ENCODE data around the gene ZFTA. TPM values are rescaled to one million over a fixed set of nuclear protein-coding genes. Genes with fewer than 3 reads are reported as not detected.
A peak's percentile ranks its signal among the peaks of the same experiment; 100 is the strongest.

Gene ZFTA
- total and polyA plus RNA-seq, 9 donors = 20.2 to 64.4 (median 48.3) TPM

DNA sequence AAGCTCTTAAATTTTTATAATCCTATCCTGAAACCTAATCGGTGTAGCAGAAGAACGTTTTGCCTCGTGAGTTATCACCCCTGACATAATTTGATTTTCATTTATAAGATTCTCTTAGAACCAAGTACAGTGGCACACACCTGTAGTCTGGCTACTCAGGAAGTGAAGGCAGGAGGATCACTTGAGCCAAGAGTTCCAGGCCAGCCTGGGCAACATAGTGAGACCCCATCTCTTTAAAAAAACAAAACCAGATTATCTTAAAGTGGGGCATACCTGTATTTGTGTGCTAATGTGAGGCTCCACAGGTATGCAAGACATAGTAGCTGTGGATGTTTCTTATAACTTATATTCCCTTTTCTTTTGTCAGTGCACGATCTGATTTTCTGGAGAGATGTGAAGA lies 19.0 kb downstream of the ZFTA start:
- intact Hi-C loops (cut with DNase I) = loop anchor here in 1 of 4 donors (10.0 kb wide), 1 partner anchor 275 kb away; no protein-coding TSS in a partner anchor
- H3K4me3 ChIP-seq = no peak overlapping the region
- DNase-seq = no peak
- TF ChIP-seq, protein P1, sequence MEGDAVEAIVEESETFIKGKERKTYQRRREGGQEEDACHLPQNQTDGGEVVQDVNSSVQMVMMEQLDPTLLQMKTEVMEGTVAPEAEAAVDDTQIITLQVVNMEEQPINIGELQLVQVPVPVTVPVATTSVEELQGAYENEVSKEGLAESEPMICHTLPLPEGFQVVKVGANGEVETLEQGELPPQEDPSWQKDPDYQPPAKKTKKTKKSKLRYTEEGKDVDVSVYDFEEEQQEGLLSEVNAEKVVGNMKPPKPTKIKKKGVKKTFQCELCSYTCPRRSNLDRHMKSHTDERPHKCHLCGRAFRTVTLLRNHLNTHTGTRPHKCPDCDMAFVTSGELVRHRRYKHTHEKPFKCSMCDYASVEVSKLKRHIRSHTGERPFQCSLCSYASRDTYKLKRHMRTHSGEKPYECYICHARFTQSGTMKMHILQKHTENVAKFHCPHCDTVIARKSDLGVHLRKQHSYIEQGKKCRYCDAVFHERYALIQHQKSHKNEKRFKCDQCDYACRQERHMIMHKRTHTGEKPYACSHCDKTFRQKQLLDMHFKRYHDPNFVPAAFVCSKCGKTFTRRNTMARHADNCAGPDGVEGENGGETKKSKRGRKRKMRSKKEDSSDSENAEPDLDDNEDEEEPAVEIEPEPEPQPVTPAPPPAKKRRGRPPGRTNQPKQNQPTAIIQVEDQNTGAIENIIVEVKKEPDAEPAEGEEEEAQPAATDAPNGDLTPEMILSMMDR (IDR thresholded peaks at IDR 0.05) = no peak
- TF ChIP-seq EP300 (IDR thresholded peaks at IDR 0.05) (no peak), POLR2A (IDR thresholded peaks at IDR 0.05) (no peak)
- no peaks in the 10 kb centered on the region for H3K9me3 ChIP-seq
- WGBS, 3 donors = 90 to 94% (median 93%) methylated on average over 4 of the region's 4 CpGs
- no peak overlapping the region for H3K27ac ChIP-seq
- H3K4me1 ChIP-seq (ENCODE audit: insufficient read depth) = no peaks in the 10 kb centered on the region
- H3K27me3 ChIP-seq = no peaks in the 10 kb centered on the region
- no peaks in the 10 kb centered on the region for H3K36me3 ChIP-seq

DNA sequence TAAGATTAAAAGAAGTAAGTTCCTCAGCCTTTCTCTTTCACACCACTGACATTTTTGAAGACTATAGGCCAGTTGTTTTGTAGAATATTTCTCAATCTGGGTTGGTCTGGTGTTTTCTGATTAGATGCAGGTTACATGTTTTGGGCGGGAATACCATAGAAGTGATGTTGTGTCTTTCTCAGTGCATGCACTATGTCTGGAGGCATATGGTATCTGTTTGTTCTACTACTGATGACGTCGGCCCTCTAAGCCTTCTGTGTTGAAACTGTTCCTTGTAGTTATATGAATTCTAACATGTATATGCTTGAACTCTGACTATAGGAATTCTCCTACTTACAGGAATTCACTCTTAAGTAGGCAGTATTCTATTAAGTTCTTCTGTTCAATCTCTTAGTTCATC lies 21.6 kb downstream of the ZFTA start:
- Histone ChIP-seq H3K9me3 (no peaks in the 10 kb centered on the region), H3K27ac (no peak overlapping the region), H3K4me3 (no peak overlapping the region), H3K4me1 (ENCODE audit: insufficient read depth) (no peaks in the 10 kb centered on the region), H3K36me3 (no peaks in the 10 kb centered on the region), H3K27me3 (no peaks in the 10 kb centered on the region)
- DNase-seq = no peak
- WGBS, 3 donors = 48 to 58% (median 53%) methylated on average over 3 of the region's 3 CpGs
- TF ChIP-seq EP300 (IDR thresholded peaks at IDR 0.05) = no peak
- TF ChIP-seq POLR2A (IDR thresholded peaks at IDR 0.05) = no peak
- TF ChIP-seq, protein P1 (IDR thresholded peaks at IDR 0.05) = no peak
- intact Hi-C loops (cut with DNase I) = loop anchor here in 1 of 4 donors (10.0 kb wide), 1 partner anchor 272 kb away; no protein-coding TSS in a partner anchor

DNA sequence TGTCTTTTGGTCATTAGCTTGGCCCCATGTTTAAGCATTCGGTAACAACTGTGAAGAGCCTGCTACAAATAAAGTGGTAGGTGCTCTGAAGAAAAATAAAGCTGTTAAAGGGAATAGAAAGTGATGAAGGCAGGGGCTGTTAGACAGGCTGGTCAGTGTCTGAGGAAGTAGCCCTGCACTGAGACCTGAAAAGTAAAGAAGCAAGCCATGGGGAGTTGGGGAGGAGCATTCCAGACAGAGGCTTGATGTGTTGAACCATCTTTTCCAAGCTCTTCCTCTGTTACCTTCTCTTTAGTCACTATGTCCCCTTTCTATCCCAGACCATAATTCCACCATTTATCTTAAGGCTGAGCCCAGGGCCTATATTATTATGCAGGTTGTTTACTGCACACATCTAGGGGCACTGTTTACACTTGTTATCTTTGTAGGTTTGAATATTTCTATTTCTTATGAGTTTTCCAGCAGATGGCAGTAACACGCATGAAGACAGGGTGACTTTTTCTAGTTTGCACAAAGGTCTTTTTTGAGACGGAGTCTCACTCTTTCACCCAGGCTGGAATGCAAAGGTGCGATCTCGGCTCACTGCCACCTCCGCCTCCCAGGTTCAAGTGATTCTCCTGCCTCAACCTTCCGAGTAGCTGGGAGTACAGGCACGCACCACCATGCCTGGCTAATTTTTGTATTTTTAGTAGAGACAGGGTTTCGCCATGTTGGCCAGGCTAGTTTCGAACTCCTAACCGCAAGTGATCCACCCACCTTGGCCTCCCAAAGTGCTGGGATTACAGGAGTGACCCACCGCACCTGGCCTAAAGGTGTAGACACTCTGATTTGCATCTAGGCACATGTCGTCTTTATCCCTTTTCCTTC lies 23.0 kb downstream of the ZFTA start:
- Histone ChIP-seq H3K4me1 (ENCODE audit: insufficient read depth) (no peaks in the 10 kb centered on the region), H3K9me3 (no peaks in the 10 kb centered on the region), H3K27me3 (no peaks in the 10 kb centered on the region), H3K27ac (no peak overlapping the region), H3K36me3 (no peaks in the 10 kb centered on the region), H3K4me3 (no peak overlapping the region)
- no peak for DNase-seq
- TF ChIP-seq, protein P1 (IDR thresholded peaks at IDR 0.05) = no peak
- TF ChIP-seq POLR2A (IDR thresholded peaks at IDR 0.05) (no peak), EP300 (IDR thresholded peaks at IDR 0.05) (no peak)
- WGBS, 3 donors = 76 to 84% (median 78%) methylated on average over 13 of the region's 13 CpGs
- intact Hi-C loops (cut with DNase I) = loop anchor here in 1 of 4 donors (10.0 kb wide), 1 partner anchor 271 kb away; no protein-coding TSS in a partner anchor

DNA sequence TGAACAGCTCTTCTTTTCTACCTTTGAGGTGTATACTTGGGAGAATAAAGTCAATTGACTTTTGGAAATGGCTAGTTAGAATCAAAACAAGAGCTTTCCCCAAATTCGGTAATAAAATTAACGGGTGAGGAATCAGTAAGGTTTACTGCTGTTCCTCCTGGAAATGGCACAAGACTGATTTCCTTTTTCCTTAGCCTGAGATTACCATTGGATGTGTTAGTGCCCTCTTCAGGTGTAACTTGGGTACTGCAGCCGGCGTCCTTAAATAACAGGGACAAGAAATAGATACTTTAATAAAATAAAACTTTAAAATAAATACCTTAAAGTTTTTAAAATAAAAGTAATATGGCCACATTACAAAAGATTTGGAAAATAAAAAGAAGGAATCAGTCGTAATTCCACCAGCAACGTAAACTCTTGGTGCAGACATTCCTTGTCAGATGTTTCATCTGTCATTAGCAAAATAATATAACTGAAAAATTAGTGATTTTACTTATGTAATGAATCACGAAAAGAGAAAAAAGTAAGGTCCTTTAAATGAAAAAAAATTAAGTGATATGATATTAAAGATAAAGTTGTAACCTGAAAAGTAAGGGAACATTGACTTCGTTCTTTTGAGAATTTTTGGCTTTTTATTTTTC lies 29.7 kb downstream of the ZFTA start:
- 16 to 18% (median 17%) methylated on average over 8 of the region's 8 CpGs for WGBS, 3 donors
- intact Hi-C loops (cut with DNase I) = loop anchor here in 3 of 4 donors (5.0 to 10.0 kb wide), 4 partner anchors 94 to 264 kb away; no protein-coding TSS in a partner anchor
- Histone ChIP-seq H3K9me3 (no peaks in the 10 kb centered on the region), H3K27ac (no peak overlapping the region), H3K27me3 (no peaks in the 10 kb centered on the region), H3K4me3 (no peak overlapping the region), H3K4me1 (ENCODE audit: insufficient read depth) (no peaks in the 10 kb centered on the region), H3K36me3 (no peaks in the 10 kb centered on the region)
- peak; percentile 49 to 82 (median 73) for DNase-seq
- no peak for TF ChIP-seq POLR2A (IDR thresholded peaks at IDR 0.05)
- TF ChIP-seq, protein P1 (IDR thresholded peaks at IDR 0.05) = peak; percentile 73 to 88 (median 83)
- TF ChIP-seq EP300 (IDR thresholded peaks at IDR 0.05) = no peak
